Measurements from ENCODE around the gene OR52I2. TPM values are rescaled to one million over a fixed set of nuclear protein-coding genes. Genes with fewer than 3 reads are reported as not detected.

The OR52I2 gene
- not detected for total RNA-seq

- intact Hi-C loops (cut with DNase I; ENCODE audit: low total_unique reads) = no loop called here
- no peak within 1 kb of the TSS for H3K27ac ChIP-seq
- in situ Hi-C loops (cut with MboI; ENCODE audit: low sequenced_read_pairs in 4 of 4) = no loop called here
- ATAC-seq (no peak), DNase-seq (no peak)
- no peak within 1 kb of the TSS for H3K4me3 ChIP-seq
- no peaks in the 10 kb centered on the region for H3K27me3 ChIP-seq
- no peaks in the 10 kb centered on the region for H3K4me1 ChIP-seq
- TF ChIP-seq CTCF (IDR thresholded peaks at IDR 0.05 in 4 of 5, conservative IDR thresholded peaks at IDR 0.05 in 1 of 5) (no peak), POLR2A (IDR thresholded peaks at IDR 0.05) (no peak)
- no peaks in the 10 kb centered on the region for H3K9me3 ChIP-seq
- H3K36me3 ChIP-seq = no peaks in the 10 kb centered on the region
Observed at GRCh38 chr11:4581443-4581842, at the start of gene OR52I2. TSS of gene OR52I2 (plus strand) at chr11:4581743.

DNA sequence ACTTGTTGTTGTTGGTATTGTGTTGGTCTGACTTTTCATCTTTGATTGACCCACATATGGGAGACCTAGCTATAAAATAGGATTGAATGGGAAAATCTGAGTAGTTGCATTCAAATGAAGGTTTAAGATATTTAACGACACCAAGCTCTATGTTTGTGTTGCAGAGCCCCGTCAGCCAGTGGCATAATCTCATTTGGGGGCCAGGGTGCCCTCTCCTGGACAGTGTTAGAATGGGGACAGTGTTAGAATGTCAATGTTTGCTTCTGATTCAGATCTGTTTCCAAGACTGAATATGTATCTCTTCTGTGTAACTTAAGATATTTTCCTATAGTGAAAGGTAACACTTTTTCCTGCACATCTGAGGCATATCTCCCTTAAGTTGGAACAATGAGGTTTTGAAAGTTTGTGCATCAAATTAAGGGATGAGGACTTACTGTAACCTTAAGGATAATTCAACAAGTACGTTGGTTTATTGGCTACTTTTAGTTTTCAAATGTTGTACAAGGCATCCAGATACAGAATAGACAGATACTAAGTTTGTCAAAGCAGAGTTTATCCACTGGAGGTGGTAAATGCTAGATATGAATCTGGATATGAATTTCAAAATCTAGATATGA lies 41.8 kb upstream of the OR52I2 start:
- no peak overlapping the region for H3K4me3 ChIP-seq
- H3K4me1 ChIP-seq = no peaks in the 10 kb centered on the region
- intact Hi-C loops (cut with DNase I; ENCODE audit: low total_unique reads) (loop anchor here (5.0 kb wide), 1 partner anchor 352 kb away; no protein-coding TSS in a partner anchor), in situ Hi-C loops (cut with MboI; ENCODE audit: low sequenced_read_pairs in 4 of 4) (no loop called here)
- ATAC-seq (peak in 1 of 2 donors; percentile 41), DNase-seq (no peak)
- no peaks in the 10 kb centered on the region for H3K36me3 ChIP-seq
- H3K27me3 ChIP-seq = no peaks in the 10 kb centered on the region
- H3K9me3 ChIP-seq = no peaks in the 10 kb centered on the region
- peak in 4 of 5 experiments; percentile 6 to 58 (median 48) for TF ChIP-seq CTCF (IDR thresholded peaks at IDR 0.05 in 4 of 5, conservative IDR thresholded peaks at IDR 0.05 in 1 of 5)
- no peak for TF ChIP-seq POLR2A (IDR thresholded peaks at IDR 0.05)
- no peak overlapping the region for H3K27ac ChIP-seq

GRCh38 chr11:4541071-4541470 lies 40.5 kb upstream of the OR52I2 start:
- Histone ChIP-seq H3K27me3 (no peaks in the 10 kb centered on the region), H3K9me3 (no peaks in the 10 kb centered on the region), H3K4me3 (no peak overlapping the region), H3K4me1 (no peaks in the 10 kb centered on the region), H3K36me3 (no peaks in the 10 kb centered on the region), H3K27ac (no peak overlapping the region)
- intact Hi-C loops (cut with DNase I; ENCODE audit: low total_unique reads) (no loop called here), in situ Hi-C loops (cut with MboI; ENCODE audit: low sequenced_read_pairs in 4 of 4) (no loop called here)
- ATAC-seq (no peak), DNase-seq (no peak)
- TF ChIP-seq CTCF (IDR thresholded peaks at IDR 0.05 in 4 of 5, conservative IDR thresholded peaks at IDR 0.05 in 1 of 5) = no peak
- TF ChIP-seq POLR2A (IDR thresholded peaks at IDR 0.05) = no peak

DNA sequence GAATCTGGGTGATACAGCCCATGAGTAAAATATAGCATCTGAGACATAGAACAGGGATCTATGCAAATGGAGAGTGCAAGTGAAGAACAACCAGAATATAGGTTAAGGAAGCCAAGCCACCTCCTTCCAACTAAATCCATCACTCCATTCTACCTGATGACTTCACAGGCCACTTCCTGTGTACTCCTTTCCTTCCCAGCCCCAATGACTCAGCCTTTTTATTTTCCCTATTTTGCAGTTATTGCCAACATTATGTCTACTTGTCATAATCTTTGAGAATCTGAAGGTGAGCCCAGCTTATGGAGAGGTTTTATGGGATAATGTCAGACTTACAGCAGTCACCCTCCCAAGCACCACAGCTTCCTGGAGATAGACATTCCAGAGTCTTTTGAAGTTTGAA lies 38.0 kb upstream of the OR52I2 start:
- Histone ChIP-seq H3K27ac (no peak overlapping the region), H3K4me1 (no peaks in the 10 kb centered on the region), H3K27me3 (no peaks in the 10 kb centered on the region), H3K9me3 (no peaks in the 10 kb centered on the region), H3K4me3 (no peak overlapping the region), H3K36me3 (no peaks in the 10 kb centered on the region)
- in situ Hi-C loops (cut with MboI; ENCODE audit: low sequenced_read_pairs in 4 of 4) = no loop called here
- TF ChIP-seq CTCF (IDR thresholded peaks at IDR 0.05 in 4 of 5, conservative IDR thresholded peaks at IDR 0.05 in 1 of 5) (no peak), POLR2A (IDR thresholded peaks at IDR 0.05) (no peak)
- ATAC-seq (no peak), DNase-seq (no peak)
- intact Hi-C loops (cut with DNase I; ENCODE audit: low total_unique reads) = no loop called here

DNA sequence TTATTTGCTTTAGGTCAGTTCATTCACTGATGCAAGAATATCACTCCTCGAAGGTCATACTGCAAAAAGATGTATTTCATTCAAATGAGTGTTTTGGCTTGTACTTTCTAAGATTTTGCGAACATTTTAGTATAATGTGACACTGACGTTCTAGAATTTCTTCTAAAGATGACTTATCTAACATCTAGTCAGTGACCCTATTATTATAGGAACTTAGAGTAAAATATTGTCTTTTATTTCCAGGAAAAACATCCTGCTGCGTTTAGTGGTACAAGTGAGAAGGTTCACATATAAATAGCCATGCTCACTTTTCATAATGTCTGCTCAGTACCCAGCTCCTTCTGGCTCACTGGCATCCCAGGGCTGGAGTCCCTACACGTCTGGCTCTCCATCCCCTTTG lies 36.7 kb upstream of the OR52I2 start, which contains the start of gene OR52M1:
OR52M1 (plus strand) TSS at position 301 of the 400 bp plus-strand sequence; CDS start at position 301, 0 bp downstream.
- DNase-seq (no peak), ATAC-seq (no peak)
- in situ Hi-C loops (cut with MboI; ENCODE audit: low sequenced_read_pairs in 4 of 4) = no loop called here
- no peak for TF ChIP-seq POLR2A (IDR thresholded peaks at IDR 0.05)
- TF ChIP-seq CTCF (IDR thresholded peaks at IDR 0.05 in 4 of 5, conservative IDR thresholded peaks at IDR 0.05 in 1 of 5) = no peak
- Histone ChIP-seq H3K27me3 (no peaks in the 10 kb centered on the region), H3K27ac (no peak within 1 kb of the TSS), H3K4me1 (no peaks in the 10 kb centered on the region), H3K36me3 (no peaks in the 10 kb centered on the region), H3K9me3 (no peaks in the 10 kb centered on the region), H3K4me3 (no peak within 1 kb of the TSS)
- intact Hi-C loops (cut with DNase I; ENCODE audit: low total_unique reads) = no loop called here
